Tibial nerve (tissue), 4 donors: Measurements from ENCODE around the gene HNF1B.

Experiments
- CTCF ChIP-seq, 5 experiments: fragments of 200-600 bp in 3 of 5; fragments of 450-650 bp in 2 of 5; sonication (generic) in 3 of 5; IDR thresholded peaks; one replicate each; pipeline ENCODE4 v1.5.1; 2016 to 2019; ENCODE audit warnings: antibody characterized with exemption in 5 of 5, mild to moderate bottlenecking in 3 of 5, moderate library complexity in 2 of 5
- EP300 ChIP-seq, 2 donors: sonication (generic); formaldehyde crosslinking; IDR thresholded peaks; one replicate each; pipeline ENCODE4 v1.6.1; 2017; ENCODE audit warnings: antibody characterized with exemption in 2 of 2, mild to moderate bottlenecking in 1 of 2

DNA sequence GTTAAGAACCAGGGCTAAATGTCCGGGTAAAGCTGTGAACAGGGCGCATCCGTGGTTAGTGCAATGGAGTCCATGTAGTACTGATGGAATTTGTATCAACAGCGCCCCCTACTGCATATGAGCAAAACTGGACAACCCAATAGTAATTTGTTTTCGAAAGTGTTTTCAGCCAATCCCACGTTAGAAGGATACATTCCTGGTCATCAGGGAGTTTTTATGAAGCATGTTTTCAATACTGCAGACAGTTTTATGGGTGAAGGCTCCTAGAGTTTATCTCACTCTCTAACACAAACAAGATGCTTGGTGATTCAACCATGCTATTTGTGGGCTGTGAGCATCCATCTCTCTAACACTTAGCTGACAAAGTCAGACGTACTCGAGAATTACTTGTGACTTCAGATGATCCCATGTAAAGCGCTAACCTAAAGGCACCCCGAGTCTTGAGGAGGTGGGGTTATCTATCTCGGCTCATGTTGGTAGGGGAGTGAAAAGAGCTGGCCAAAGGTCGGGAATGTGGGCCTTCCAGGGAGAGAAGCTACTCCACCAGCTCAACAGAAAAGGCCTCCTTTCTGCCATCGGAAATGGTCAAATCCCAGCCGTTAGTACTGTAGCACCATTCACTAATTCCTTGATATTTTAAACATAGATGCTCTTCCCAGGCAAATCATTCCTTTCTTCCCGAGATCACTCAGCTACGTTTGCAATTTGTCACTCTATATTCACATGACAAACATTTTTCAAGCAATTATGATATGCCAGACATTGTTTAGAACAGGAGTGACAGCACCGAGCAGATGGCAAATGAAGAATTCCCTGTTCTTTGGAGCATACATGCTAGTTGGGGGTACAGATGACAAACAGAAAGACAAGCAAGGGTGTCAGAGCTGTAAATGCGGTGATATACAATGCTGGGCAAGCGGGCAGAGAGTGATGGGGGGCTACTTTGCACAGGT, 46.9 kb upstream of the HNF1B start:
- TF ChIP-seq EP300 (IDR thresholded peaks at IDR 0.05) = no peak
- TF ChIP-seq CTCF (IDR thresholded peaks at IDR 0.05) = peak in 3 of 5 experiments; percentile 7 to 48 (median 18)
